GM21717 (cell line): Measurements from ENCODE around the gene FBXW8.

Experiments
- ATAC-seq: cut with Tn5 transposase; IDR thresholded peaks from one replicate; pipeline ENCODE4 v1.9.1; 2021; ENCODE audit warnings: mild to moderate bottlenecking, moderate library complexity; ENCODE audit not compliant: unreplicated experiment

Gene FBXW8

DNA sequence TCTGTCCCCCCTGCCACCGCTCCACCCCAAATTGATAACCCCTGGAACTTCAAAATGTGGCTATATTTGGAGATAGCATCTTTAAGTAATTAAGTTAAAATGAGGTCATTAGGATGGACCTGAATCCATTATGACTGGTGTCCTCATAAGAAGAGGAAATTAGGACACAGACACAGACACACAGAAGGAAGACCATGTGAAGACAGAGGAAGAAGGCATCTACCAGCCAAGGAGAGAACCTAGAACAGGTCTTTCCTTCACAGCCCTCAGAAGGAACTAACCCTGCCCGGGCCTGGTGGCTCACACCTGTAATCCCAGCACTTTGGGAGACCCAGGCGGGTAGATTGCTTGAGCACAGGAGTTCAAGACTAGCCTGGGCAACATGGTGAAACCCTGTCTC is 25.9 kb upstream of the FBXW8 start:
- no peak for ATAC-seq

DNA sequence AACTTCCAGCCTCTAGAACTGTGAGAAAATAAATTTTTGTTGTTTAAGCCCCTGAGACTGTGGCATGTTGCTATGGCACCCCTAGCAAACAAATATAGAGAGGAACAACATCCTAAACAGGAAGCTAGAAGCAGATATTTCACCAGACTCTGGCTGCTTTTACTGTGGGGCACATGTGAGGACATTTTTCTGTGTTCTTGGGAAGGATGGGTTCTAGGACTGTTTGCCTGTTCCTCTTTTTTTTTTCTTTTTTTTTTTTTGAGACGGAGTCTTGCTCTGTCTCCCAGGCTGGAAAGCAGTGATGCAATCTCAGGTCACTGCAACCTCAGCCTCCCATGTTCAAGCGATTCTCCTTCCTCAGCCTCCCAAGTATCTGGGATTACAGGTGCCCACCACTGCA is 25.3 kb upstream of the FBXW8 start:
- no peak for ATAC-seq

DNA sequence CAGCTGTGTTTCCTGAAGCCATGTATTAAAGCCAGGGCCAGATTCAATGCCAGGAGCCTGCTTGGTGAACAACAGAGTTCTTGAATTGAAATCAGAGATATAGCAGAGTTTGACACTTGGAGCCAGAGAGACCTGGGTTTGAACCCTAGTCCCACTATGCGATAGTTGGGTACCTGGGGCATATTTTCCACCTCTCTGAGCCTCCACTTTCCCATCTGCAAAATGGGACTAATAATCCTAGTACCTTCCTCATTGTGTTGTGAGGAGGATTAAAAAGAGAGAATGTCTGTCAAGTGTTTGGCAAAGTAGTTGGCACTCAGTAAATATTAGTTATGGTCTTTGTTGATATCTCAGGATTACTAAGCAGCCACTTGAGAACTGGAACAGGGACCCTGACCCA is 23.5 kb upstream of the FBXW8 start:
- ATAC-seq = no peak

DNA sequence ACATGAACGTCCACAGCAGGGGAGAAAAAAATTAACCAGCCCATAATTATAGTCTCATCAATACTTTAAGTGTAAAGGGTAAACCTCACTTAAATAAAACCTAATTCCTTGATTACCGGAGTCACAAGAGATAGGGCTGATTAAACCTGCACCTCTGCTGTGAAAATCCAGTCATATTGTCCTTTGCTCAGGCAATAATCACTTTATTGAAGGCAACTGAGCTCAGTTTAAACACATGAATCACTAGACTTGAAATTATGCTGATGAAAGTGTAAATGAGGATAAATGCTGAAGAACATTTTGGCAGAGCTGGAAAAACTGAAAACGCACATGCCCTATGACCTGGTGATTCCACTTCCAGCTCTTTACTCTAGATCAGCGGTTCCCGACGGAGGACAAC is 22.9 kb upstream of the FBXW8 start:
- no peak for ATAC-seq

DNA sequence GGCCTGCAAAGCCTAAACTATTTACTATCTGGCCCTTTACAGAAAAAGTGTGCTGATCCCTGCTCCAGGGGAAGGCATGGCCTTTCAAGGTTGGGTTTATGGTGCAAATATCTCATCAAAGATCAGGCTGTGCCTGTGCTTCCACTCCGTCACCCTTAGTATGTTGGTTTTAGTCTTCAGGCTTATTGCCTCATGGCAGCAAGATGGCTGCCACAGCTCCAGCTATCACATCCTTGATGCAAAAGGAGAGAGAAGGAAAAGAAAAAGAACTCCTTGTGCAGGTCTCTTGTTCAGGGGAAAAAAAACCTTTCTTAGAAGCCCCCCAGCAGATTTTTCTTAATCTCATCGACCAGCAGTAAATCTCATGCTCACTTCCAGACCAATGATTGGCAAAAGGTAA is 20.4 kb upstream of the FBXW8 start:
- ATAC-seq = no peak

DNA sequence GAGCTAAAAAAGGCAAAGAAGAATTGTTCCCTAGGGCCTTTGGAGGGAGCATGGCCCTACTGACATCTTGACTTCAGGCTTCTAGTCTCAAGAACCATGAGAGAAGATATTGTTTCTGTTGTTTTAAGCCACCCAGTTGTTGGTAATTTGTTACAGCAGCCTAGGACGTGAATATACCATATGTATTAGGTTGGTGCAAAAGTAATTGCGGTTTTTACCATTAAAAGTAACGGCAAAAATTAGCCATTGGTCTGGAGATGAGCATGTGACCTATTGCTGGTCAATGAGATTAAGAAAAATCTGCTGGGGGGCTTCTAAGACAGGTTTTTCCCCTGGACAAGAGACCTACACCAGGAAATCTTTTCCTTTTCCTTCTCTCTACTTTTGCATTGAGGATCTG is 19.7 kb upstream of the FBXW8 start:
- ATAC-seq = no peak

DNA sequence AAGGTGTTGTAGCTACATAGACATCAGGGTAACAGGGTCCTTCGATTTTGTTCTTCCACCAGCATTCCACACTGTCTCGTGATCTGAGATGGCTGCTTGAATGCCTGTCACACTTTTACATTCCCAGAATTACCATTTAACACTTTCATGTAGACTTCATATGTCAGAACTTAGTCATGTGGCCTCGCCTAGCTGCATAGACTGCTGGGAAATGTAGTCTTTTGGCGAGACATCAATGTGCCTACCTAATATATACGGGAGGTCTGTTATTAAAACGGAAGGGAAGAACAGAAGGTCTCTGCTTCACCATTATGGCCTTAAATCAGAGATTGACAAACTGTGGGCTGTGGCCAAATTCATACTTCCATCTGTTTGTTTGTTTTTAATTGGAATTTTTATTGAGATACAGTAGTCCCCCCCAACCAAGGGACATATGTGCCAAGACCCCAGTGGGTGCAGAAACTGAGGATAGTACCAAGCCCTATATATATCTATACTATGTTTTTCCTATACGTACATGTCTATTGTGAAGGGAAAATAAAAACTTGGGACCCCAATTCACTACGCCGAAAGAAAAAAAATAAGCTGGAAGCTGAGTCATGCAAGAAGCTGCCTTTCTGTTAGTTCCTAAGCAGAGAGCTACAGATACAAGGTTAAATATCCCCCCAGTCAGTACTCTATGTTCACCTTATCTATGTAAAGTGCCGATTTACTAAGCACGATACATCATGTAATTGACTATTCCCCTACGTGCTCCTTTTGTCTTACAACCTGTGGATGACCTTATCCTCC is 18.2 kb upstream of the FBXW8 start:
- ATAC-seq = no peak

DNA sequence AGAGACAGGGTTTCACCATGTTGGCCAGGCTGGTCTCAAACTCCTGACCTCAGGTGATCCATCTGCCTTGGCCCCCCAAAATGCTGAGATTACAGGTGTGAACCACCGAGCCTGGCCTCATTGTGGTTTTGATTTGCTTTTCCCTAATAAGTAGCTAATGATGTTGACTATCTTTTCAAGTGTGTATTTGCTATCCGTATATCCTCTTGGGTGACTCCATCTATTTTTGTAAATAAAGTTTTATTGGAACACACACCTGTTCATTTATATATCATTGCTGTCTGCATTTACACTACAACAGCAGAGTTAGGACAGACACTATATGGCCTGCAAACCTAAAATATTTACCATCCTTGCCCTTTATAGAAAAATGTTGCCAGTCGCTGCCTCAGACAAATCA is 15.8 kb upstream of the FBXW8 start:
- no peak for ATAC-seq

DNA sequence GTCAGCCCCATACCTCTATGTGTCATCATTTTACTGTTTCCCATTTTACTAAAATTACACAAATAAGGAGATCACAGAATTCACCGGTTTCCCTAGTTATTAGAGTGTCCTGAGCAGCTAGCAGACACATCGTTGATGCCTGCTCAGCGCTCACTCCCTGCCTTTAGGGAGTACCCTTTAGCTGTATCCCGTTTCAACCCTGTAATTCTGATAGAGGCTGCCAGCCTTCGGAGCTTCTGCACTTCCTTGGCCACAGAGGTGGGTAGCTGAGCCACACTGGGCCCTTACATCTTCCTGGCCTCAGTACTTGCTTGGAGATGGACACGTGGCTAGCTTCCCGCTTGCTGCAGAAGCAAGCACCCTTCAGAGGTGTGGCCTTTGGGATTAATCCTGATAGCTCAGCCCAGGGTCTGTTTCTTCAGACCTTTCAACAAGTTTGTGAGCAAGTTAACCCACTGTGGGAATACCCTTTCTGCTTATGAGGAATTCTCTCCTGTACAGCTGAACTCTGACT is 14.3 kb upstream of the FBXW8 start:
- no peak for ATAC-seq

DNA sequence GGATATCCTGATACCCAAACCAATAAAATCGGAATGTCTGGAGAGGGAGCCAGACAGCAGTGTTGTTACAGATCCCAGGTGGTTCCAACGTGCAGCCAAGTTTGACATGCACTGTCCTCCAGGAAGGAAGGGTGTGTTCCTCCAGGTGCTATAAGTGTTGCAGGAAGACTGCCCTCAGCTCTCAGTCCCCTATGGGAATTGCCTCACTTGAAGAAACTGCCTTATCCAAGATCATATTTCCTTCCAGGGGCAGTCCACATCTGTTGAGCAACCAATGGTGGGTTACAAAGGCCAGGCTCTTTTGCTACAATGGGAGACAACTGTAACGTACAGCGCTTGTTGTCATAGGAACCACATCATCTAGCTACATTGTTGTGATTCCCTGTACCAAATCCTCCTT is 13.3 kb upstream of the FBXW8 start:
- no peak for ATAC-seq

DNA sequence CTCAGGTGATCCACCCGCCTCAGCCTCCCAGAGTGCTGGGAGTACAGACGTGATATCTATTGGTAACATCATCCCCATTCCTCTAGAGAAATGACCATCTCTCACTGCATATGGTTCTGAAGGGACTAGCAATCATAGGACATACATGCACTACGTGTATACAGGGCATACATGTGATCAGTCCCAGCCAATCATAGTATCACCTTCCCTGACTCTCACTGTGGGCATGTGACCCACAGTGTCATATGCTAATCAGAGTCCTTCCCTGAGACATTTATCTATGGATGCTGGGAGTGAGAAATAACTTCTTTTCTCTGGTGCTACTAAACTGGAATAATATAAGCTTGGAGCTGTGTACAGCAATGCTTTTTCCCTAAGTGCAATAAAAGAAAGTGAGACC is 12.1 kb upstream of the FBXW8 start:
- ATAC-seq = no peak

DNA sequence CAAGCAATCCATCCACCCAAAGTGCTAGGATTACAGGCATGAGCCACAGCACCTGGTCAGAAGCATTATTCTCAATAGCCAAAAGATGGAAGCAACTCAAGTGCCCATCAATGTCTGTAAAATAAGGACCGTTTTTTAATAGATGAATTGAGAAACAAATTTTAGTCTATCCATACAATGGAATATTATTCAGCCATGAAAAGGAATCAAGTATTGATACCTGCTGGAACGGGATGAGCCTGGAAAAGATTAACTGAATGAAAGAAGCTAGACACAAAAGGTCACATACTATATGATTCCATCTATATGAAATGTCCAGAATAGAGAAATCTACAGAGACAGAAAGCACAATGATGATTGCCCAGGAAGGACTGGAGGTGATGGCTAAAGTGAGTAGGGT is 9.1 kb upstream of the FBXW8 start:
- ATAC-seq = no peak

DNA sequence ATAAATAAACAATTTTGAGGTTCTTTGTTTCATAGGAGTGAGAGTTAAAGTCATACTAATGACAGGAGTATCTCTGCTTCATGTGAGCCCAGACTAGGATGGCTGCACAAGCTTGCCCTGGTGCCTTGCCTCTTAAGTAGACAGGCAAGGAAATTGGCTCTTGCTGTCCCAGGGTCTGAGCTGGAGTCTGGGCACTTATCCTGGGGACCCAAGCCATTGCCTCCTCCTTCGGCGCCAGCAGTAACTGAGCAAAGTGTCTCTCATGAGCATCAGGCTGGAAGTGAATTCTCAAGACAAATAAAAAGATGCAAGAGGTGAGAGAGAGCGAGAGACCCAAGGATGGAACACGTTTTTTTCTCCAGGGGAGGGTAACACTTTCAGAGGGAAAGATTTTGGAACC is 6.9 kb upstream of the FBXW8 start:
- no peak for ATAC-seq

DNA sequence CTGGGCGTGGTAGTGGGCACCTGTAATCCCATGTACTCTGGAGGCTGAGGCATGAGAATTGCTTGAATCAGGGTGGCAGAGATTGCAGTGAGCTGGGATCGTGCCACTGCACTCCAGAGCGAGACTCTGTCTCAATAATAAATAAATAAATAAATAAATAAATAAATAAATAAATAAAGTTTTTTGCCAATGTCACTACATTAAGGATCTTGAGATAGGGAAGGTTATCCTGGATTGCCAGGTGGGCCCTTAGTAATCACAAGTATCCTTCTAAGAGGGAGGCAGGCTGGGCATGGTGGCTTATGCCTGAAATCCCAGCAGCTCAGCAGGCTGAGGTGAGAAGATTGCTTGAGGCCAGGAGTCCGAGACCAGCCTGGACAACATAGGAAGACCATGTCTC is 4.5 kb upstream of the FBXW8 start:
- ATAC-seq = no peak

DNA sequence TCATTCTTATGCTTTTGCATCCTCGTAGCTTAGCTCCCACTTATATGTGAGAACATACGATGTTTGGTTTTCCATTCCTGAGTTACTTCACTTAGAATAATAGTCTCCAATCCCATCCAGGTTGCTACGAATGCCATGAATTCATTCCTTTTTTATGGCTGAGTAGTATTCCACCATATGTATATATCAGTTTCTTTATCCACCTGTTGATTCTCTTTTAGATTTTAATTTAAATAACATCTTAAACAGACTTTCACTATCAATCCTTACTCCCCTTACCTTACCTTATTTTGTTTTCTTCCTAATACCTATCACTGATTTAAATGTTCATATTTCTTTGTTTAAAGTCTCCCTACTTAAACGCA is 488 bp upstream of the FBXW8 start:
- ATAC-seq = no peak

DNA sequence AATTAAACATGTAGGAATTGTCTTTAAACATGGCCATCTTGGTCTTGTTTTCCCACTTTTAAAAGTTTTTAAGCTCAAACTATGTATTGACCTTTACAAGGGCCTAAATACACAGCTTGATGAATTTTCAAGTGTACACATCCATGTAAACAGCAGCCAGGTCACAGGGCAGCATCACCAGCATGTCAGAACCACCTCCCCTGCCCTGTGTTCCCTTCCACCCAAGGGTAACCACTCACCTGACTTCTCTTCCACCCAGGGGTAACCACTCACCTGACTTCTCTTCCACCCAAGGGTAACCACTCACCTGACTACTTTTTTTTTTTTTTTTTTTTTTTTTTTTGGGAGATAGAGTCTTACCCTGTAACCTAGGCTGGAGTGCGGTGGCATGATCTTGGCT is 4.6 kb downstream of the FBXW8 start:
- no peak for ATAC-seq

DNA sequence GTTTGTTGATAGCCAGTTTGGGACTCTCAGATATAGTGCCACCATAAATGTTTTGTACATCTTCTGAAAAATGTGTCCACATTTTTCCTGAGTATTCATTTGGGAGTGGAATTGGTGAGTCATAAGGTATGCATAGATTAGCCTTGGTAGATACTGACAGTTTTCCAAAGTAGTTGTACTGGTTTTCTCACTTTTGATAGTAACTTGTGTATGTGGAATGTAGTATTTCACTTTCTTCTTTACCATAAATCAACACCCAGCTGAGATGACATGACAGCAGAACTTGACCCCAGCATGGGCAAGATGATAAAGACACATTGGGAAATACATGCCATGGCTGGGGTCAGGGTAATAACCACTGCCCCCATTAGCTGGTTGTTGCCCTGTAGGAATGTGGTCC is 5.4 kb downstream of the FBXW8 start:
- ATAC-seq = no peak

DNA sequence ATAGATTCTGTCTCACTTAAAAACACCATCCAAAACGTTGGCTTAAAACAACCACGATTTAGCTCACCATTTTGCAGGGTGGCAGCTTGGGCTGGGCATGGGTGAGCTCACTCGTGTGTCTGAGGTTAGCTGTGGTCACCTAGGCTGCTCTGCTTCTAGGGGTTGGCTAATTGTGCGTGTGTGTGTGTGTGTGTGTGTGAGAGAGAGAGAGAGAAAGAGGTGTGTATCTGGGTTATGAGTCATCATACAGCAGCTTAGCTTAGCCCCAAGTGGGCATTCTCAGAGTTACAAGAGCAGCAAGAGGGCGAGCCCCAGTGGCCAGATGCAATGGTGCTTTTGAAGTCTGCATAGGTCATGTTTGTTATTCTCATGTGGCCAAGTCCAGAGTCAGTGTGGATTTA is 6.0 kb downstream of the FBXW8 start:
- ATAC-seq = peak; percentile 85

DNA sequence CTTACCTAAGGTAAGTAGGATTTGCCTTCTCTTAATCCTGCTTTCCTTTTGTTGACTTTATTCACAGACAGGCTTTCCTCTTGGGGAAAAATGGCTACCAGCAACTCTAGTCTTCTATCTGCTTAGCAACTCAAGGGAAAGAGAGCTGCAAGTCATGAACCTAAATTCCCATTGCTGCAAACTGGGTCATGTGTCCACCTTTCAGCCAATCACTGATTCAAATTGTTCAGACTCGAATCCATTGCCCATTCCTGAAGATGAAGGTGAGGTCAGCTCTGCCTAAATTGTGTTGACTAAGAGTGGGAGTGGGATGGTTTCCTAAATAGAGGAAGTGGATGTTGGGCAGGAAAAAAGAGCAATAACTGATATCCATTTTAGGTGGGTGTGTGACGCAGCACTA is 7.7 kb downstream of the FBXW8 start:
- no peak for ATAC-seq

DNA sequence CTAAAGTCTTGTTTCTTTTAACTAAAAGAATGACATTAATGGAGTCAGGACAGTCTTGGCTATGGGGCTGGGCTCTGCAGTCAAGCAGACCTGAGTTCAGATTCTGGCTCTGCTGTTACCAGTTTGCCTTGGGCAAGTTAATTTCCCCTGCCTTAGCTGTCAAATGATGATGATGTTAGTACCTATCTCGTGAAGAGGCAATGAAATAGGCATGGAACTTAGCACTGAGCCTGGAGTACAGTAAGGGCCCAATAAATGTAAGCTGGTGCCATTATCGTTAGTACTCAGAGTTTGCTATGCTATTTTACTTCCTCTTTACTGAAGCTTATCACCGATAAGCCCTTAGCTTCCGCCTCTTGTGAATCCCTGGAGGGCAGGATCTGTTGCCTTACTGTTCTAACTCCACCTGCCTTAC is 8.5 kb downstream of the FBXW8 start:
- no peak for ATAC-seq

DNA sequence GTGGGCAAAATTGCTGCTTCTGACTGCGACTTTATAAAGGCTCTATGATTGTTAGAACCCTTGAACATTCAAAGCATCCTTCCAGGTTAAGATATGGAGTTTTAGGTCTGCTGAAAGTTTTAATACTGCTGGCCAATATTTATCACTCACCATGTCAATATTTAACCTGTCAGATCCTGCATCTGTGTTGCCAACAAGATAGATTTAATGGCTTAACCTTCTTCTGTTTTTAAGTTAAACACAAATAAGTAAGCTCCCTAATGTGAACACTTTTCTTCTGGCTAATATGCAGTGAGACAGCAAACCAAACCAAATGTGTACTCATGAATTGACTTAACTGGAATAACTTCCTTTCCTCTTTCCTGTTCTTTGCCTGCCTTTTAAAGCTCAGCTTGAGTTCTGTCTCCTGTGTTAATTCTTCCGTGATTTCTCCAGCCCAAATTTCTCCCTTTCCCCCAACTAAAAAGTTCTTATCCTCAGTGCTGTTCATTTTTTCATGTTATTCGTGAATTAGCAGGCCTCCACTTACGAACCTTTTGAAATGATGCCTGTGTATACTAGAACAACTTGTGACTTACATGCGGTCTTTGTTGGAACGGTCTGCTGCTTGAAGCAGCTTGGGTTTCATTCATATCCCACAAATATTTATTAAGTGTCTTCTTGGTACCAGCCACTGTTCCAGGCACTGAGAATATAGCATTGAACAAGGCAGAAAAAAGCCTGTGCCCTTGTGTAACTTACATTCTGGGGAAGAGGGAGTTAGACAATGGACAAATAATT is 9.1 kb downstream of the FBXW8 start:
- ATAC-seq = no peak

DNA sequence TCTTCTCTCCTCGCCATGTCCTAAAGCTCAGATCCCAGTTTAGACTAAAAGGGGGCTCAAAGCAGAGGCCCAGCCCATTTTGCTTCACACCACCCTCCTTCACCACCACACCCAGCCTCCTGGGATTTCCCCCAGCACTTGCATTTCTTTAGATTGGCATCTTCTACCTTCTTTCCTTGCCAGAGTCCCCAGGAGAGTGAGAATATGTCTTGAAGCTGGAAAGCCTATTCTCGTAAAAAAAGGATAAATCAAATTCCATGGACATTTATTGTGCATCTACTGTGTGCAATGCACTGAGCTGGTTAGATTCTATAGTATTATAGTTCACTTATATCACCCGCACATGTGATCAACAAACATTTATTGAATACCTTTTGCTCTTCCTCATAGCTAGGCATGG is 10.2 kb downstream of the FBXW8 start:
- ATAC-seq = no peak
